Skeletal muscle cell (primary cell): ENCODE measurements around the gene VAC14.
"Not testable (repeated sequence)": the region's sequence is repeated elsewhere in the genome, so short reads cannot be mapped to it uniquely, and the experiment has no call there.

Experiments
- DNase-seq: peaks from one replicate; pipeline ENCODE4 v3.0.0-alpha.2; 2010; ENCODE audit warnings: low read depth
- H3K4me3 ChIP-seq: 2 replicates; pipeline ENCODE4 v1.5.1; 2011; ENCODE audit warnings: low read depth, mild to moderate bottlenecking, control low read depth, low read length, moderate library complexity

Gene VAC14

DNA sequence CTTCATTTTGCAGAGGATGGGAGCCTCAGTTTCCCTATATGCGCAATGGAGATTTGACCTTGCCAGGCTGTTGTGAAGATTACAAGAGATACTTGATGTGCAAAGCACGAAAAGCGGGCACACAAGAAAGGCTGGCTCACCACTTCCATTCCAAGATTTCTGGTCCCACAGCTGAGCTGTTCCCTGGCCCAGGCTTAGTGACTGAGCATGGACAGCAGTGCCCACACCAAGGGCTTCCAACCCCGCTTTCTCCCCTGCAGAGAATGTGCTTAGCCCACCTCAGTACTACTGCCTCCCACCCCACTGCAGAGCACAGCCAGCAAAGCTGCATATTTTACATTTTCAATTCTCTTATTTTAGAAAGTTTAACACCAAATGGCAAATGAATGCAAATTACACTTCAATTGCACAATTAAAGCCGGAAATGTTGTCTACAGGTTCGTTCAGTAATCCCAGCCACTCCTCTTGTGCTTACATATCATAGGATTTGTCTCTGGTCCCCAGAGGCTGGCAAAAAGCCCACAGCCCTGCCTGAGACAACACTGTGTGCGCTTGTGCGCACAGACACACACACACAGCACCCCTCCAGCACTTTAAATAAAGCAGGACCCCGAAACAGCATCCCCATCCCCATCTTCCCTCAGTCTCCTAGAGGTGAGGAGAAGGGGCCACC is 51.8 kb downstream of the VAC14 start:
- H3K4me3 ChIP-seq: no peak overlapping the region
- DNase-seq: no peak

DNA sequence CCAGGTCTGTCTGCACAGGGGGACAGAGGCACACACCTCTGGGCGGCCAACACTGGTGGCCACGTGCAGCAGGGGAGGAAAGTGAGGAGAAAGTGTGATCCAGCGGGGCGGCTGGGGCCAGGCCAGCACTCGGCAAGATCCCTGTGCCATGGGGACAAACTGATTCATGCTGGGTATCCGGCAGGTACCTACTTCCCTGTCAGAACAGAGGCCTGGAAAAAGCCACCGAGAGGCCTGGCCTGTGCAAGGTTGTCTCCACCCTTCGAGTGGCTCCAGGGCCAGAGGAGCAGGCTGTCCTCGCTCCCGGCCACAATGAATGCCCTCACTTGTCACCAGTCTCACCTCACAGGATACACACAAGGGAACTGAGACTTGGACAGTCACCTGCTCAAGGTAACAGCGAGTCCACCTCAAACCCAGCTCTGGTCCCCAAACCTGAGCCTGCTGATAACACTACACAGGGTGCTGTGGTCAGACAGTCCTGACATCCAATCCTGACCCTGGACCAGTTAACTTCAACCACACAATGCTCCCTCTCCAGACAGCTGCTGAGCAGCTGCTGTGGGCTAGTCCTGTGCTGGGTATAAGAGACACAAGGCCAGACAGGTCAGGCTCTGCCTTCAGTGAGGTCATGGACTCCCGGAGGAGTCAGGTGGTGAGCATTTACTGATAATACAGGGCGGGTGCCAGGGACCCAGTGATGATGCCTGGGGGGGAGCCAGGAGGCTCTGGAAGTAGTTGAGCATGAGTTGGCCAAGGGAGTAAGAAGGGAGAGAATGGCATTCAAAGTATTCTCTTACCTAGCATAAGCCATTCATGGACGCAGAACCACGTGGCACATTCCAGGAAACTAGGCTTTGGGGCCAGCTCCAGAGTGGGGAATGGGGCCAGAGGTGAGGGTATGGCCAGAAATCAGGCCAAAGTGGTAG is 53.0 kb downstream of the VAC14 start:
- DNase-seq: no peak
- no peak overlapping the region for H3K4me3 ChIP-seq

DNA sequence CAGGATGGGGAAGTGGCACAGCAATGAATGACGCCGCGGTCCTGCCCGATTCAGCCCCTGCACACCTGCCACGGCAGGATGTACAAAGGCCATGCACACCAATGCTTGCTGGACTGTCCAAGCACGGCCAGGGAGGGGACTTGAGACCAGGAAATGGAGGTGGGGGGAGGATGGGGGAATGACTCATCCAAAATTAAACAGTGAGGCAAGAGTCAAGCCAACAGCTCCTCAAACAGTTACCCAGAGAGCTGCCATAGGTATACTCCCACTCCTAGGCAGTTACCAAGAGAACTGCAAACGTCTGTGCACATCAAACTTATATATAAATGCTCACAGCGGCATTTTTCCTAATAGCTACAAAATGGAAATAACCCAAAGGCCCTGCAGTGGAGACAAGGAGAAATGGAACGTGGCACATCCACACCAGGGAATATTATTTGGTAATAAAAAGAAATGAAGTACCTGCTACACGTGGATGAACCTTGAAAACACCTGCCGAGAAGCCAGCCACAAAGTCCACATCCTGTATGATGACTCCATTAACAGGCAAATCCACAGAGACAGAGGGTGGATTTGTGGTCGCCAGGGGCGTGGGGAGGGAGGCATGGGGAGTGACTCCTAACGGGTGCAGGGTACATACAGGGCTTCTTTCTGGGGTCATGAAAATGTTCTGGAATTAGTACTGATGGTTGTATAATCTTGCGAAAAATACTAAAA is 54.1 kb downstream of the VAC14 start:
- peak; percentile 70 for DNase-seq
- no peak overlapping the region for H3K4me3 ChIP-seq

DNA sequence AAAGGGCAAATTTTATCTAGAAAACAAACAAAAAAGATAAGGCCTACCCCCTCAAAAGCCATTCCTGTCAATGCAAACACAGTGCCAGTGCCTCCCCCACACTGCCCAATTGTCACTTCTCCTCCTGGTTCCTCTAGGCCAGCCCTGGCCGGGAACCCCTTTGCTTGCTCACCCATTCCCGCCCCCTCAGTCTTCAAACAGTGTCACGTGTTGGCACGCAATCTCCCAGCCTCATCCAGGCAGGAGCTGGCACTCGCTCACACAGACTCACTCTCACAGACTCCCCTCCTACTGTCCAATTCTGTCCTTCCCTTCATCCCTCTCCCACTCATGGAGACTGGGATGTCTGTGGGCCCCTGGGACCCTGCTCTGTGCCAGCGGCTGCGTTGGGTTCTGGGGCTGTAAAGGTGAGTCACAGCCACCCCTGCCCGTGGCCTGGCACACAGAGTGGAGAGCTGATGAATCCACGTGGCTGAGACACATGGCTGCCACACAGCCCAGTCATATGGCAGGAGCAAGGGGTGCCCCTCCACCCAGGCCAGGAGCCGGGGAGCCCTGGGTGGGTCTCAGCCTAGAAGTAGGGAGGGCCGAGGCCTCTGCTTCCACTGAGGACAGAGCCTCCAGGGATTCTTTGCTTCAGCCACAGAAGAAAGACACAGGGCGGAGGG is 54.8 kb downstream of the VAC14 start:
- peak; percentile 65 for DNase-seq
- H3K4me3 ChIP-seq: no peak overlapping the region

DNA sequence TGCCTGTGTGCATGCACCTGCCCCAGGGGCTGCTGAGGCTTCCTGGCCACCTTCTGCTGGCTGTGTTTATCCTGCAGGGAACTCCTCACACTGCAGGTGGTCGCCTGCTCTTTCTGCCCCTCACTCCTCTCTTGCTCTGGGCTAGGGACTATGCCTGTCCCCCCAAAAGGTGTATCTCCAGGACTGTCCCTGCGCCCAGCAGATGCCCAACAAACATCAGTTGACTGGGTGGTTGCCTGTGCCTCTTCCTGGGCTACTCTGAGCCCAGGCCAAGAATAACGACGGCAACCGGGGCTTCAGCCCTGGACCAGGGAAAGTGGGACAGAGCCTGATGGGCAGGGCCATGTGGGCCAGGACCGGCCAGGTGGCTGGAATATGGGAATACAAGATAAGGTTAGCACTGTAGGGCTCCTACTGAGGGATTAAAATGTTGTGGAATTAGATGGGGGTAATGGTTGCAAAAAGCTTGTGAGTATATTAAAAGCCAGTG is 55.4 kb downstream of the VAC14 start:
- DNase-seq: no peak
- H3K4me3 ChIP-seq: no peak overlapping the region

DNA sequence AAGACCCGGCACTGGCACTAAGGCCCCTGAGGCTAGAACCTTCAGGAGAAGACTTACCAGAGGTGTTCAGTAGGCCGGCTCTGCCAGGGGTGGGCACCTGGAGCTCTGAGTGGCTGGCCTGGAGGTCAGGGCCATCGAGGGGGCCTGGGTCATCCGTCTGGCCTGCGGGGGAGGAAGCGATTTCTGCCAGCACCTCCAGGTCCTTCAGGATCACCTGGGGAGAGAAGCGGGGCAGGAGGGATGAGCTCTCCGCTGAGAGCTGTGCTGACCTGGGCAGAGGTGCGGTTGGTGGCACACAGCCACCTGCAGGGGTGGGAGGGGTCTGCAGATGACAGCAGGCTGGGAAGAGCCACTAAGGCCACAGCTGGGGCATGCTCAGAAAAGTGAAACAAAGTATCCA is 56.6 kb downstream of the VAC14 start:
- no peak overlapping the region for H3K4me3 ChIP-seq
- no peak for DNase-seq

DNA sequence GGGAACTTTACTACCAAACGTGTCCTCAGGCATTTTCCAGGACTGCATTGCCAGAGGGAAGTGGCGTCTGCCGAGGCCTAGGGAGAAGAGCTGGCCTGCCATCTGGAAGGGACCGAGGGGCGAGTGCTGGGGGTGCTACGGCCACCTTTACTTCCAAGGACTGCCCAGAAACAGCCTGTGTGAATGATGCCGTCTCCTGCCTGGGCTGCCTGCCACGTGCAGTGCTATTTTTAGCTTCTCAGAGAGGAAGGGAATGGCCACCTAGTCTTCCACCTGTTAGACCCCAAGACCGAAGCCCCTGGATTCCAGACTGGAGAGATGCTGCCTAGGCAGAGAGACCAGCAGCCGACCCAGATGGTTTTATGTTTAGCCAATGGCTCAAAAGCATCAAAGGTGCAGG is 57.2 kb downstream of the VAC14 start:
- no peak for DNase-seq
- no peak overlapping the region for H3K4me3 ChIP-seq

DNA sequence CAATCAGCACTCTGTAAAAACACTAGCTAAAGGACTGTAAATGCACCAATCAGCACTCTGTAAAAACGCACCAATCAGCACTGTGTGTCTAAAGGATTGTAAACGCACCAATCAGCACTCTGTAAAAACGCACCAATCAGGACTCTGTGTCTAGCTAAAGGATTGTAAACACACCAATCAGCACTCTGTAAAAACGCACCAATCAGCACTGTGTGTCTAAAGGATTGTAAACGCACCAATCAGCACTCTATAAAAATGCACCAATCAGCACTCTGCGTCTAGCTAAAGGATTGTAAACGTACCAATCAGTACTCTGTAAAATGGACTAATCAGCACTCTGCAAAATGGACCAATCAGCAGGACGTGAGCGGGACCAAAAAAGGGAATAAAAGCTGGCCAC is 58.0 kb downstream of the VAC14 start:
- H3K4me3 ChIP-seq, DNase-seq: not testable (repeated sequence)

DNA sequence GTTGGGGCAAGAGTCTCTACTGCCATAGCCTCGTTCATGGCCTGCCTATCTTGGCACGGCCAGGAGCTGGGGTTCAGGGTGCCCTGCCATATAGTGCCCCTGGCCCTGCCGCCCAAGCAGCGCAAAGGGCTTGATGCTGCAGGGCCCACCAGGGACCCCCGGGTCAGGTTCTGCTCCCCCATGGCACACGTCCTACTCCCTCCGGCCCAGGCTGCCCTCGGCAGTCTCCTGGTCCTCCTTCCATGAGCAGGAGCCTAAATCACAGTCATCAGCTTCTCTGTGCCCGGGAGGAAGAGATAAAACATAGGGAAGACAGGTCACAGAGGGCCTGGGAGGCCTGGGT is 59.2 kb downstream of the VAC14 start:
- DNase-seq: no peak
- no peak overlapping the region for H3K4me3 ChIP-seq

DNA sequence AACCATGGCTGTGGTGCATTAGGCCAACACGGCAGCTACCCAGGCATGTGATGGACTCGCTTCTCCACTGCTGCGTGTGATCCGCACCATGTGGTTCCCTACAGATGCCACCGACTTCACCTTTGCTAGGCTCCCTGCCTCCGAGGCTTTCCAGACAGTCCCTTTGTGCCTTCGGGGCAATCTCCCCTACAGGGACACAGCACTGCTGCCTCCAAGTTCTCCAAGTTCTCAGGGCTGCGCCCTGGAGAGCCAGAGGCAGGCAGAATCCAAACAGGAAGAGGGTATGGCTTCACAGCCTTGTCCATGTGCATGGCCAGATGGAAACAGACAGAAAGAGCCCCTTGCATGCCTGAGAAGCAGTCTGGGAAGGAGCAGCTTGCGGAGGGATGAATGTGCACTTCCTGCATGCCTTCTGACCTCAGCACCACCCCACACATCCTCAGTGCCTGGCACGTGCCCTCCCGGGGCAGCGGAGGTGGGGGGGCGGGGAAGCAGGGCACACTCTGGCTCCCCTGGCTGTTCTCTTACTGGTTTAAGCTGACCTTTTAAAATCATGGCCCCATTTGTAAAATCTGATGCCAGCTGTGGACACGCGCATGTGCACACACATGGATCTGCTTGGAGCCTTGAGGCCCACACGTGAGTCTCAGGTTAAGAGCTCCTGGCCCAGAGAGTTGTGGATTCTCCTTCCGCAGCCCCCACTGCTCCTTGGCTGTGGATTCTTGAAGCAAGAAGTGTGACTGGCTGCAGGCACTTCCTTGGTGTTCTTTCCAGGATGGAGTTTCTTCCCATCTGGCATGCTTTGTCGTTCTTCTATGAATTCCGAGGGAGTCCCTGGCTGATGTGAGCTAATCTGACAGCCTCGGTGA is 59.8 kb downstream of the VAC14 start:
- H3K4me3 ChIP-seq: no peak overlapping the region
- no peak for DNase-seq

DNA sequence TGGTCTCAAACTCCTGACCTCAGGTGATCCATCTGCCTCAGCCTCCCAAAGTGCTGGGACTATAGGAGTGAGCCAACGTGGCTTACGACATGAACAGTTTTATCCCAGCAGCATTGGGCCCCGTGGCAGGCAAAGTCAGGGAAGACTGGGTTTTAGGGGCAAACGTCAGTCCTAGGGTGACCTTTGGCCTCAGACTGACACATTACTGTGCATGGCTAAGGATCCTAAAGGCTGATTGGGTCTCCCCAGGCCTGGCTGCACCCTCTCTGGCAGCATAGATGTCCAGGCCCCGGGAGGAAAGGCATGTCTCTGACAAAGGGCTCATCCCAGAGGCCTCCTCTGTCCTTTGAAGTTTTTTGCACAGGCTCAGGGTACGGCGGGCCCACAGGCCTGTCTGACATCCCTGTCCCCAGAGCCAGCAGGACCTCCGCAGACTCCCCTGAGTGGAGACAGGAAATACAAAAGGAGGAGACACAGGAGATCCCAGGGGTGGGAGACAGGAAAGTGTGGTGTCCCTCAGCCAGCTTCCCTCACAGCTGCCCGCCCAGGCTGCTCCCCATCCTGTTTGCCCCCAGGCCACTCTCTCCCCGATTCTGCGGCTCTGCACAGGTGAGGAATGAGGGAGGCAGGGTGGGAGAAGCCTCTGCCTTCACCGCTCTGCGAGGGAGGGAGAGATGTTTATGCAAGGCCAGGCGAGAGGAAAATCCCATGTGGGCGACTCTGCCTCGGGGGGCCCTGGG is 60.6 kb downstream of the VAC14 start:
- H3K4me3 ChIP-seq: no peak overlapping the region
- DNase-seq: no peak

DNA sequence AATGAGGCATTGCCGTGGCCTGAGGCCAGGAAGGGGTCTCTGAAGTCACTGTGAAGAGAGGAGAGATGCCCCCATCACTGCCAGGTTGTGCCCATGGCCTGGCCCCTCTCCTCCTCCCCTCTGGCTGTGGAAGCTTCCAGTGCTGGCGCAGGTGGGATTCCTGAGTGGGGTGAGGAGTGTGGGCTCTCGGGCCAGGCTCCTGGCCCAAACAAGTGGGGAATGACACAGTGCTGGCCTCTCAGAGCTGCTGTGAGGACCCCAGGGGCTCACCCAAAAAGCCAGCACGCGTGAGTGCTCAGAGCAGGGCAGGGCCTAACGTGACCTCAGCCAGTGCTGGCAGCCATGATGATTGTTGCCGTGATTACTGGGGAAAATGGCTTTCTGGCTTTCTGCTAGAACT is 61.6 kb downstream of the VAC14 start:
- DNase-seq: no peak
- no peak overlapping the region for H3K4me3 ChIP-seq

DNA sequence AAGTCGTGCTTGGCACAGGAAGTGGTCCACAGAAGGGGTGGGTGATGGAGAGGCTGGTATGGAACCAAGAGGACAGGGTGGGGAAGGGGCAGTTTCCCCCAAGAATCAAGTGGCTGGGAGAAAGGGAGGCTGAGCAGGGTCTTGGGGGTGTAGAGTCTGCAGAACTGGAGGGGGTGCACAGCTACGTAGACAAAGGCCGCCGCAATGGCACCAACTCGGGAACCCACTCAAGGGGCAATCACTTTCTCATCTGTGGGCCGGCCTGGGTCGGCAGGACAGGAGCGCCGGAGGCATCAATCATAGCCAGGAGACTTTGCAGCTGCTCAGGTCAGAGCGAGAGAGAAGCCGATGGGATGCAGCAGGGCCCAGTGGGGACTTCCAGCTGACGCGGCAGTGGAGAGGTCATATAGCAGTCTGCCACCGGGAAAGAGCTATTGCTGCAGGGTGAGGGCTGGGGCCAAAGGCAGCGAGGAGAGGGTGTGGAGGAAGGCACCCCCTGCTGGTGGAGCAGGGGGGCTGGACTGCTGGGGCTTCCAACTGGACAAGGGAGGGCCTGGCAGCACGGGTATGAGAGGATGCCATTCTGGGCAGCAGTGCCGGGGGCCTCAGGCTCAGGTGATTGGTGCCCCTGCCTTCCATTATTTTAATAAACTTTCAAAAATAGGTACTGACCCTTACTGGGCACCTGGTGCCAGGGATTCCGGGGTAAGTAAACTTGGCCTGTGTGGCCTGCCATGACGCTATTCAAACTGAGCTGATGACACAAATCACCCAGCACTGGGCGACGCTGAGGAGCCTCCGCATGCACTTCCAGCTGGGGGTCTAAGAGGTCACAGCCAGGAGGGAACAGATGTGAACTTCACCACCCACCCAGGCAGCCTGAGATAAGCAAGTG is 62.6 kb downstream of the VAC14 start:
- no peak for DNase-seq
- H3K4me3 ChIP-seq: no peak overlapping the region

DNA sequence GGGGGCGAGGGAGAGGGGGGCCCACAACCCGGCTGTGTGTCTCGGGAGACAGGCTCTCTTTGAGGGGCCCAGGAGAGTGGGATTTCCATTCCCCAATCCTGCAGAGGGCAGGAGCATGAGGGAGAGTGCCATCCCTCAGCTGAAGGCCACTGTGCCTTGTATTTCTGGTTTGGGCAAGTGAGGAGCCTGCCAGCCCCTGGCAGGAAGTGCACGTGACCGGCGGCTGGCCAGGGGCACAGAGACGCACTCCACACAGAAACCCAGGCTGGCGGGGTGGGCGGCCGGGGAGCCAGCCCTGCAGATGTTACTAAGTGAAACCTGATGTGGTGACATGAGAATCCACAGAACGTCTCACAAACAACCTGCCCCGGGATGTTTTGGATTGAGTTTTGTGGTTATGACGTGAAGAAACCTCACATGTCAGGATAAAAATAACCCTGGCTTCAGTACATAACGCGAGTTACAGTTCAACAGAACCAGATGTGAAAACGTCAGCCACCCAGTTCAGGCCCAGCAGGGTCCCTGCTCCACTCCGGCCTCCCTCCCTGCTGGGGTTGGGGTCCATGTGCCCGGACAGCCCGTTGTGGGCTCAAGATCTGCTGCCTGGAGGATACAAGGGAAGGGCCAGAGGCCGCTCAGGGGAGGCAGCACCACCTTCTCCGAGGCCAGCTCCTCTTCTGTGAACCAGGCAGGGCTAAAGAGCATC is 63.4 kb downstream of the VAC14 start:
- no peak overlapping the region for H3K4me3 ChIP-seq
- DNase-seq: peak; percentile 78

DNA sequence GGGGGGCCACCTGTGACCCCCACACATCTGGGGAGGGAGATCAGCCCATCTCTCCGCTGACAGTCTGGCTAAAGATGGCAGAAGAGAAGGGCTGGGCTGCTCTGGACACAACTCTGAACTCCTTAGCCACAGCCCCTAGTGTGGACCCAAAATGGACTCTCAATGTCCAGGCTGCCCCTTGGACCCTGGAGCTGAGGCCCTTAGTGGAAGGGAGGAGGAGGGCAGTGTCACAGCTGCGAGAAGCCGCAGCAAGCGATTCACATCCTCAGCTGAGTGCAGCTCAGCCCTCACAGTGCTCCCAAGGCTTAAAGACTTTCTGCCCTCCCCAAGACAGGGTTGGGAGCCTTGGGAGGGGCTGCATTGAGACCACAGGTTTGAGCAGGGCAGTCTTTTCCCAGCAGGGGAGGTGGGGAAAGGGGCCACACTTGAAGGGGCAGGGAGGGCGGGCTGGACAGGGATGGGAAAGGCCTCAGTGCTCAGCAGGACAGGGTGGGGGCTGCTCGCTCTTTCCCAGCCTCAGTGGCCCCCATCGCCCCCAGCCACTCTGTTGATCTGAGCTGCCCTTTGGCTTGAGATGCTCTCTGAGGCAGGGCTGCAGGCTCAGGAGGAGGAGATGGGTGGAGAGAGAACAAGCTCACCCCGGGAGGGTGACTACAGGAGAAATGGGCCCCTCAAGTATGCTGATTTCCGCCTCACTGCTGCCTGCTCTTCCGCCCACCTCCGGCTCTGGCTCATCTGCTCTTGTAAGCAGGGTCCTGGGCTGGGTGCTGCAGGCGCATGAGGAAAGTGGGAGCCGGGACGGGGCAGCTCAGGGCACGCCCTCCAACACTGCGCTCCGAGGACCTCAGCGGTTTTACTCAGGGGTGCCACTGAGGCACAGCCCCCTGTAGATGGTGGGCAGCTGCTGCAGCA is 64.2 kb downstream of the VAC14 start:
- H3K4me3 ChIP-seq: no peak overlapping the region
- no peak for DNase-seq
